Suprapubic skin (tissue), 4 donors: ENCODE measurements around the gene TNIP3. TPM values are rescaled to one million over a fixed set of nuclear protein-coding genes. Genes with fewer than 3 reads are reported as not detected.

Source experiments
- DNase-seq, 2 donors: peaks; one replicate each; pipeline ENCODE4 v3.0.0-alpha.2; 2019; ENCODE audit warnings: low spot score in 2 of 2
- H3K27ac ChIP-seq: fragments of 200-600 bp; sonication (generic); one replicate; pipeline ENCODE4 v1.5.1; 2019
- H3K27me3 ChIP-seq: fragments of 200-600 bp; sonication (generic); one replicate; pipeline ENCODE4 v1.5.1; 2019
- H3K36me3 ChIP-seq: fragments of 200-600 bp; sonication (generic); one replicate; pipeline ENCODE4 v1.5.1; 2019
- H3K4me1 ChIP-seq: fragments of 200-600 bp; sonication (generic); one replicate; pipeline ENCODE4 v1.5.1; 2019
- H3K4me3 ChIP-seq: fragments of 200-600 bp; sonication (generic); one replicate; pipeline ENCODE4 v1.5.1; 2019; ENCODE audit warnings: mild to moderate bottlenecking
- H3K9me3 ChIP-seq: fragments of 200-600 bp; sonication (generic); one replicate; pipeline ENCODE4 v1.5.1; 2019
- CTCF ChIP-seq, 2 donors: fragments of 200-600 bp in 1 of 2; fragments of 450-650 bp in 1 of 2; sonication (generic) in 1 of 2; IDR thresholded peaks; one replicate each; pipeline ENCODE4 v1.5.1; 2016 to 2019; ENCODE audit warnings: antibody characterized with exemption in 2 of 2, mild to moderate bottlenecking in 1 of 2, moderate library complexity in 1 of 2
- EP300 ChIP-seq: sonication (generic); formaldehyde crosslinking; IDR thresholded peaks from one replicate; pipeline ENCODE4 v1.6.1; 2017; ENCODE audit warnings: antibody characterized with exemption
- POLR2A ChIP-seq, 2 donors: fragments of 450-650 bp; IDR thresholded peaks; one replicate each; pipeline ENCODE4 v1.6.1; 2017; ENCODE audit warnings: antibody characterized with exemption in 2 of 2, mild to moderate bottlenecking in 2 of 2, moderate library complexity in 2 of 2
- POLR2AphosphoS5 ChIP-seq, 3 donors: sonication (generic); formaldehyde crosslinking; IDR thresholded peaks; one replicate each; pipeline ENCODE4 v1.6.1; 2017; ENCODE audit warnings: antibody characterized with exemption in 3 of 3
- WGBS: methylation state at CpG from one replicate; pipeline ENCODE4 v1.1.5; 2018; 5-methylcytosine and 5-hydroxymethylcytosine counted together
- total RNA-seq, 4 donors: library from RNA; depleted of rRNA; stranded (reverse); fragments of >200 nt; gene quantifications; one replicate each; pipeline ENCODE4 v1.1.0, GENCODE V29; 2016

The TNIP3 gene
- total RNA-seq, 4 donors from 2014 or later: not detected

GRCh38 chr4:121088867-121089266 lies 75.3 kb downstream of the TNIP3 start:
- Histone ChIP-seq H3K27ac (no peak overlapping the region), H3K4me1 (no peaks in the 10 kb centered on the region), H3K9me3 (no peaks in the 10 kb centered on the region), H3K4me3 (no peak overlapping the region), H3K27me3 (no peaks in the 10 kb centered on the region), H3K36me3 (no peaks in the 10 kb centered on the region)
- no peak for DNase-seq
- TF ChIP-seq POLR2AphosphoS5 (IDR thresholded peaks at IDR 0.05): no peak
- TF ChIP-seq POLR2A (IDR thresholded peaks at IDR 0.05): no peak
- TF ChIP-seq CTCF (IDR thresholded peaks at IDR 0.05): no peak
- TF ChIP-seq EP300: no peak
- 81% methylated on average over 4 of the region's 4 CpGs for WGBS

Other genes starting within 250 kb of the TNIP3 start
- gene PRDM5, start 241.6 kb downstream of the TNIP3 start, total RNA-seq: 10 to 100 TPM in 1 of 4 donors, 1 to 10 TPM in 3; 3.0 to 12.0 (median 4.5) TPM
- gene NDNF, start 91.8 kb downstream of the TNIP3 start, total RNA-seq: 1 to 10 TPM; 1.6 to 5.4 (median 4.5) TPM
- not detected for gene QRFPR, start 216.7 kb upstream of the TNIP3 start, total RNA-seq